Measurements from ENCODE around the gene LRRN1.

DNA sequence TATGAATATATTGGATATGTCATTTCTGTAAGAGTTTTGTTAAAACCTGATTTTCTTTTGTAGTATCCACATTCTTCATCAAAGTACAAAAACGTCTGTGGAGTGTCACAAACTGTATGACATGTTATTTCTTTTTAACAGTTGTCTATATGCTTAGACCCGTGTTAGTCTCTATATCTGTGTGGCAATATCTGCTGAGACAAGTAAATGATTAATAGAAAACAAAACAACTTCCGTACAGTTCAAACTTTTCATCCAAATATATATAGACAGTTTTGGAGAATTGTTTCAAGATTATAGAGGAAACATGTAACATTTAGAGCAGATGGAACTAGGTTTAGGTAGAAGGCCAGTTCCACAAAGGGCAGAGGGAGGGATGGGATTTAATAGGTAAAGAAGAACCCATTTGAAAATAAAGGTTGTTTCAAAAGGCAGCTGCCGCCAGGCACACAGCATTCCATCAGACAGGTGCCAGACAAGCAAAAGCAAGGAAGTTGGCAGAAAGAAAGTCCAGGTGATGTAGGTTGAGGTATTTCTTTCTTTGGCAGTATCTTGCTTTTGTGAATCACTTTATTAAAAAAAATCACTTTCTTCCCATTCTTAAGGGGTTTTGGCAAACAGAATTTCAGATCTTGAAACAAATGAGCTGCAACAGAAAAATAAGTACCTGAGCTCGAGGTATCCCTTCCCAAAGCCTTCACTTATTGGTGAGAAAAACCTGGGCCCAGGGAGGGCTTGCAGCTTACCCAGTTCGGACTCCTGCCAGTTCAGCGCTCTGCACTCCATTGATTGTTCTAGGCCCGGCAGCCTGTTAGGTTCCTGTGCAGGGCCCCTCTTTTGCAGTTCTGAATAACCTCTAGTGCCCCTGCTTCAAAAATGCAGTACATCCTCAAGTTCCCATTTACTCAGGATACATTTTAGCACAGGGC is 49.0 kb downstream of the LRRN1 start:
- no peak for TF ChIP-seq POLR2AphosphoS5 (IDR thresholded peaks at IDR 0.05; ENCODE audit: low read depth, low read length)
- TF ChIP-seq, protein P1, sequence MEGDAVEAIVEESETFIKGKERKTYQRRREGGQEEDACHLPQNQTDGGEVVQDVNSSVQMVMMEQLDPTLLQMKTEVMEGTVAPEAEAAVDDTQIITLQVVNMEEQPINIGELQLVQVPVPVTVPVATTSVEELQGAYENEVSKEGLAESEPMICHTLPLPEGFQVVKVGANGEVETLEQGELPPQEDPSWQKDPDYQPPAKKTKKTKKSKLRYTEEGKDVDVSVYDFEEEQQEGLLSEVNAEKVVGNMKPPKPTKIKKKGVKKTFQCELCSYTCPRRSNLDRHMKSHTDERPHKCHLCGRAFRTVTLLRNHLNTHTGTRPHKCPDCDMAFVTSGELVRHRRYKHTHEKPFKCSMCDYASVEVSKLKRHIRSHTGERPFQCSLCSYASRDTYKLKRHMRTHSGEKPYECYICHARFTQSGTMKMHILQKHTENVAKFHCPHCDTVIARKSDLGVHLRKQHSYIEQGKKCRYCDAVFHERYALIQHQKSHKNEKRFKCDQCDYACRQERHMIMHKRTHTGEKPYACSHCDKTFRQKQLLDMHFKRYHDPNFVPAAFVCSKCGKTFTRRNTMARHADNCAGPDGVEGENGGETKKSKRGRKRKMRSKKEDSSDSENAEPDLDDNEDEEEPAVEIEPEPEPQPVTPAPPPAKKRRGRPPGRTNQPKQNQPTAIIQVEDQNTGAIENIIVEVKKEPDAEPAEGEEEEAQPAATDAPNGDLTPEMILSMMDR (IDR thresholded peaks at IDR 0.05): no peak
- TF ChIP-seq SIN3A (IDR thresholded peaks at IDR 0.05; ENCODE audit: borderline replicate concordance, insufficient read depth, low read depth, low read length): no peak

Data from Panc1 (cell line).